H9 (cell line): ENCODE results near the gene RPLP2. TPM values are rescaled to one million over a fixed set of nuclear protein-coding genes. Genes with fewer than 3 reads are reported as not detected.

Experiments used
- DNase-seq: peaks from one replicate; pipeline ENCODE4 v3.0.0-alpha.2; 2017
- H2AFZ ChIP-seq: one replicate; pipeline ENCODE4 v1.6.1; 2013; ENCODE audit warnings: mild to moderate bottlenecking, low read length, control low read depth, moderate library complexity
- H2AK5ac ChIP-seq: 2 replicates; pipeline ENCODE4 v1.6.1; 2013; ENCODE audit warnings: low read length, control low read depth, mixed read lengths; ENCODE audit not compliant: insufficient read length
- H2BK120ac ChIP-seq: one replicate; pipeline ENCODE4 v1.6.1; 2013; ENCODE audit warnings: low read depth, mild to moderate bottlenecking, low read length, control low read depth, inconsistent platforms; ENCODE audit not compliant: poor library complexity, severe bottlenecking
- H2BK12ac ChIP-seq: 2 replicates; pipeline ENCODE4 v1.6.1; 2013; ENCODE audit warnings: low read length, control low read depth, mixed read lengths, low read depth; ENCODE audit not compliant: insufficient read length
- H2BK15ac ChIP-seq: 2 replicates; pipeline ENCODE4 v1.6.1; 2013; ENCODE audit warnings: low read depth, low read length, control low read depth
- H2BK20ac ChIP-seq: one replicate; pipeline ENCODE4 v1.6.1; 2013; ENCODE audit warnings: low read depth, mild to moderate bottlenecking, low read length, control low read depth, inconsistent platforms; ENCODE audit not compliant: poor library complexity, severe bottlenecking
- H2BK5ac ChIP-seq: 2 replicates; pipeline ENCODE4 v1.6.1; 2013; ENCODE audit warnings: low read length, control low read depth, mixed read lengths; ENCODE audit not compliant: insufficient read length
- H3K14ac ChIP-seq: 2 replicates; pipeline ENCODE4 v1.6.1; 2013; ENCODE audit warnings: low read length, control low read depth; ENCODE audit not compliant: insufficient read depth
- H3K18ac ChIP-seq: 2 replicates; pipeline ENCODE4 v1.6.1; 2013; ENCODE audit warnings: low read depth, mild to moderate bottlenecking, mixed read lengths, low read length, control low read depth; ENCODE audit not compliant: insufficient read length
- H3K23ac ChIP-seq: 2 replicates; pipeline ENCODE4 v1.6.1; 2013; ENCODE audit warnings: low read length, control low read depth, mixed read lengths, low read depth; ENCODE audit not compliant: insufficient read length
- H3K23me2 ChIP-seq: 2 replicates; pipeline ENCODE4 v1.6.1; 2013; ENCODE audit warnings: low read depth, mild to moderate bottlenecking, mixed read lengths, low read length, control low read depth; ENCODE audit not compliant: insufficient read length, poor library complexity, severe bottlenecking
- H3K27ac ChIP-seq: 2 replicates; pipeline ENCODE4 v1.5.1; 2013; ENCODE audit warnings: low read length, control low read depth, mixed read lengths, low read depth; ENCODE audit not compliant: insufficient read length
- H3K27me3 ChIP-seq: 2 replicates; pipeline ENCODE4 v1.6.1; 2013; ENCODE audit warnings: low read length, control low read depth, inconsistent platforms; ENCODE audit not compliant: insufficient read depth
- H3K4ac ChIP-seq: 2 replicates; pipeline ENCODE4 v1.6.1; 2013; ENCODE audit warnings: low read depth, mild to moderate bottlenecking, control low read depth, inconsistent platforms, low read length, moderate library complexity
- H3K4me1 ChIP-seq: 2 replicates; pipeline ENCODE4 v1.6.1; 2013; ENCODE audit warnings: low read length, control low read depth, inconsistent platforms; ENCODE audit not compliant: insufficient read depth
- H3K4me2 ChIP-seq: 2 replicates; pipeline ENCODE4 v1.6.1; 2013; ENCODE audit warnings: low read length, control low read depth, mixed read lengths; ENCODE audit not compliant: insufficient read length, insufficient read depth
- H3K56ac ChIP-seq: 2 replicates; pipeline ENCODE4 v1.6.1; 2013; ENCODE audit warnings: low read depth, mild to moderate bottlenecking, mixed read lengths, low read length, control low read depth; ENCODE audit not compliant: insufficient read length
- H3K79me1 ChIP-seq: 2 replicates; pipeline ENCODE4 v1.6.1; 2013; ENCODE audit warnings: low read depth, mild to moderate bottlenecking, moderate library complexity, low read length, control low read depth, inconsistent platforms; ENCODE audit not compliant: insufficient read depth, poor library complexity, severe bottlenecking
- H3K79me2 ChIP-seq: 2 replicates; pipeline ENCODE4 v1.6.1; 2013; ENCODE audit warnings: low read length, control low read depth, inconsistent platforms; ENCODE audit not compliant: insufficient read depth
- H3K9ac ChIP-seq: 2 replicates; pipeline ENCODE4 v1.6.1; 2013; ENCODE audit warnings: low read length, control low read depth, mixed read lengths; ENCODE audit not compliant: insufficient read length; ENCODE audit errors: extremely low read depth
- H3K9me3 ChIP-seq: one replicate; pipeline ENCODE4 v1.6.1; 2013; ENCODE audit warnings: low read depth, low read length, inconsistent platforms; ENCODE audit not compliant: control insufficient read depth
- H3T11ph ChIP-seq: one replicate; pipeline ENCODE4 v1.6.1; 2013; ENCODE audit warnings: mild to moderate bottlenecking, low read length, control low read depth, inconsistent platforms
- H4K20me1 ChIP-seq: one replicate; pipeline ENCODE4 v1.6.1; 2013; ENCODE audit not compliant: control insufficient read depth, insufficient read length, insufficient read depth
- H4K5ac ChIP-seq: 2 replicates; pipeline ENCODE4 v1.6.1; 2013; ENCODE audit warnings: low read depth, mild to moderate bottlenecking, mixed read lengths, low read length, control low read depth; ENCODE audit not compliant: insufficient read length
- H4K8ac ChIP-seq: replicated peaks from 2 replicates; pipeline ENCODE4 v1.6.1; 2013; ENCODE audit warnings: low read length, control low read depth, mixed read lengths, low read depth; ENCODE audit not compliant: insufficient read length
- H4K91ac ChIP-seq: 2 replicates; pipeline ENCODE4 v1.6.1; 2013; ENCODE audit warnings: low read depth, mild to moderate bottlenecking, moderate library complexity, mixed read lengths, low read length, control low read depth; ENCODE audit not compliant: insufficient read length
- H3K27ac Mint-ChIP-seq, 3 experiments: 2 replicates in 2 of 3; 3 replicates in 1 of 3; pipeline ENCODE4 v1.8.0; 2020 to 2021; ENCODE audit warnings: mixed read lengths in 3 of 3, mild to moderate bottlenecking in 1 of 3, moderate library complexity in 1 of 3
- H3K27me3 Mint-ChIP-seq: 2 replicates; pipeline ENCODE4 v1.8.0; 2021; ENCODE audit warnings: low read depth, mild to moderate bottlenecking, moderate library complexity, mixed read lengths
- H3K36me3 Mint-ChIP-seq, 3 experiments: 2 replicates in 2 of 3; 3 replicates in 1 of 3; pipeline ENCODE4 v1.8.0; 2020 to 2021; ENCODE audit warnings: low read depth in 3 of 3, mixed read lengths in 3 of 3; ENCODE audit not compliant: insufficient read depth in 1 of 3
- H3K4me1 Mint-ChIP-seq, 2 experiments: 2 replicates each; pipeline ENCODE4 v1.8.0; 2020; ENCODE audit warnings: mixed read lengths in 2 of 2
- H3K4me3 Mint-ChIP-seq, 2 experiments: 2 replicates in 1 of 2; 3 replicates in 1 of 2; pipeline ENCODE4 v1.8.0; 2020 to 2021; ENCODE audit warnings: mild to moderate bottlenecking in 2 of 2, mixed read lengths in 2 of 2, moderate library complexity in 1 of 2
- H3K9me3 Mint-ChIP-seq, 2 experiments: 2 replicates in 1 of 2; 3 replicates in 1 of 2; pipeline ENCODE4 v1.8.0; 2020; ENCODE audit warnings: mild to moderate bottlenecking in 2 of 2, mixed read lengths in 2 of 2, moderate library complexity in 1 of 2
- CTCF ChIP-seq: fragments of 200-600 bp; sonication (generic); conservative IDR thresholded peaks from 3 replicates; pipeline ENCODE4 v1.8.0; 2021; ENCODE audit warnings: antibody characterized with exemption, mild to moderate bottlenecking
- WGBS: extraction: QIAGEN DNeasy Blood & Tissue Kit; methylation state at CpG from one replicate; pipeline ENCODE4 v1.1.7; 2013; ENCODE audit warnings: missing lambda C conversion rate, low lambda C conversion rate, mixed read lengths; ENCODE audit not compliant: insufficient read length; ENCODE audit errors: extremely low coverage; 5-methylcytosine and 5-hydroxymethylcytosine counted together
- total RNA-seq: library from RNA; stranded (reverse); gene quantifications from 2 replicates; pipeline ENCODE4 v1.2.1, GENCODE V29; 2021

RPLP2 gene
- total RNA-seq, 1 experiment from 2014 or later: 2,138 TPM

- H2BK20ac ChIP-seq: no peak overlapping the region
- H3K9me3 ChIP-seq: no peaks in the 10 kb centered on the region
- H3K4me2 ChIP-seq: peak overlapping the region; percentile 66
- peaks cover 17 to 38% of the 10 kb centered on the region in 2 experiments for H3K4me1 Mint-ChIP-seq
- no peak for DNase-seq
- TF ChIP-seq CTCF: no peak
- H3T11ph ChIP-seq: no peak overlapping the region
- H3K23ac ChIP-seq: no peak overlapping the region
- H3K27ac Mint-ChIP-seq: peak overlapping the region in 1 of 3 experiments; percentile 93; a peak in 3 of 7 replicates
- no peaks in the 10 kb centered on the region for H3K9me3 Mint-ChIP-seq
- peaks cover 2% of the 10 kb centered on the region for H3K79me1 ChIP-seq
- H3K27me3 Mint-ChIP-seq: peaks cover 2% of the 10 kb centered on the region; the same call in 1 of the 2 replicates
- H3K56ac ChIP-seq: no peak overlapping the region
- H3K27me3 ChIP-seq: no peaks in the 10 kb centered on the region
- H2BK15ac ChIP-seq: no peak overlapping the region
- H2AFZ ChIP-seq: no peak overlapping the region
- peak overlapping the region; percentile 80 for H3K9ac ChIP-seq
- no peak overlapping the region for H4K91ac ChIP-seq
- WGBS: no CpG with 5 or more reads among the region's 27 CpGs
- no peak overlapping the region for H3K27ac ChIP-seq
- H4K8ac ChIP-seq: no peak overlapping the region
- H3K18ac ChIP-seq: no peak overlapping the region
- peaks cover 6% of the 10 kb centered on the region for H4K20me1 ChIP-seq
- no peaks in the 10 kb centered on the region; the same call in 1 of the 2 replicates for H3K79me2 ChIP-seq
- H3K4ac ChIP-seq: no peak overlapping the region
- H3K36me3 Mint-ChIP-seq: peaks cover 5 to 41% (median 37%) of the 10 kb centered on the region in 3 experiments; a peak in 6 of 7 replicates
- peak overlapping the region; percentile 20; the same call in 1 of the 2 replicates for H3K14ac ChIP-seq
- H2AK5ac ChIP-seq: no peak overlapping the region
- no peak overlapping the region for H4K5ac ChIP-seq
- peak overlapping the region; percentile 84 to 91 for H3K4me3 Mint-ChIP-seq
- H2BK5ac ChIP-seq: no peak overlapping the region
- peaks cover 2% of the 10 kb centered on the region; the same call in 1 of the 2 replicates for H3K4me1 ChIP-seq
- no peak overlapping the region for H2BK120ac ChIP-seq
- H3K23me2 ChIP-seq: peaks cover 12% of the 10 kb centered on the region
- H2BK12ac ChIP-seq: no peak overlapping the region
Measured at GRCh38 chr11:841981-842369, 32.2 kb downstream of the RPLP2 start.
